Stimulated activated naive CD8-positive, alpha-beta T cell treated with anti-CD3 and anti-CD28 coated beads, Interleukin-15, Interleukin-2, amounts not matched to agents 100 ng/mL and 50 ng/mL, for 24 hours (primary cell): ENCODE data around the gene HTT.
"Not testable (repeated sequence)": the region's sequence is repeated elsewhere in the genome, so short reads cannot be mapped to it uniquely, and the experiment has no call there.

ENCODE experiments used
- H3K27ac Mint-ChIP-seq: one replicate; pipeline ENCODE4 v1.8.0; 2021; ENCODE audit warnings: mild to moderate bottlenecking, mixed read lengths
- H3K27me3 Mint-ChIP-seq: one replicate; pipeline ENCODE4 v1.8.0; 2021; ENCODE audit warnings: mixed read lengths
- H3K36me3 Mint-ChIP-seq: one replicate; pipeline ENCODE4 v1.8.0; 2021; ENCODE audit warnings: low read depth, mixed read lengths
- H3K4me1 Mint-ChIP-seq: one replicate; pipeline ENCODE4 v1.8.0; 2021; ENCODE audit warnings: low read depth, mixed read lengths
- H3K4me3 Mint-ChIP-seq: one replicate; pipeline ENCODE4 v1.8.0; 2021; ENCODE audit warnings: mild to moderate bottlenecking, mixed read lengths
- H3K9me3 Mint-ChIP-seq: one replicate; pipeline ENCODE4 v1.8.0; 2021; ENCODE audit warnings: mixed read lengths

Gene HTT

DNA sequence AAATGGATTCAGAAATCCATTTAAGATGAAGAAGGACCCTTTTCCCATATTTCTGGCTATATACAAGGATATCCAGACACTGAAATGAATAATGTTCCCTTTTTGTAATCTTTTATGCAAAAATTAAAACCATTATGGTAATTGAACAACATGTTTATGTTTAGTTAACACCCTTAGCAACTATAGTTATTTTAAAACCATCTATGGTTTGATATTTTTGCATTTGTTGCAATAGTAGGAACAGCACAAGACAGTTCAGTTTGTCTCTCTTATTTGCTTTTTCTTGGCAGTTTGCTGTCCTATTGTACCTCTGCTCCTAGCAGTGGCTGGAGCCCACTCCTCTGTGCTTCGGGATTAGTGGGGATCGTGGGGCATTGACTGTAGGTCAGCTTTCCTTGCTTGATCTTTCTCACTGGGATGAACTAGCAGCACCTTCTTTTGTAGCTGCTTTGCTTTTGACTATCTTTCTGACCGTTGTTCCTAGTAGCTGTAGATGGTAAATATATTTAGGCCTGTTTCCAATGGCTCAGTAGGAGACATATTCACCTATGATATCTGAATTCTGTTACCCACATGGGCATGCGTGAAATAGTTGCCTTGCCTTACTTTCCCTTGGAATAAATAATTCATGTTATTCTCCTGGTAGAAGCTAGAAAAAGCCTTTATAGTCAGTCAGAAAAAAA, 12.8 kb downstream of the HTT start:
- Mint-ChIP-seq H3K36me3 (peaks cover 47% of the 10 kb centered on the region), H3K4me3 (no peak overlapping the region), H3K27ac (no peak overlapping the region), H3K9me3 (no peaks in the 10 kb centered on the region), H3K27me3 (no peaks in the 10 kb centered on the region), H3K4me1 (peaks cover 58% of the 10 kb centered on the region)

DNA sequence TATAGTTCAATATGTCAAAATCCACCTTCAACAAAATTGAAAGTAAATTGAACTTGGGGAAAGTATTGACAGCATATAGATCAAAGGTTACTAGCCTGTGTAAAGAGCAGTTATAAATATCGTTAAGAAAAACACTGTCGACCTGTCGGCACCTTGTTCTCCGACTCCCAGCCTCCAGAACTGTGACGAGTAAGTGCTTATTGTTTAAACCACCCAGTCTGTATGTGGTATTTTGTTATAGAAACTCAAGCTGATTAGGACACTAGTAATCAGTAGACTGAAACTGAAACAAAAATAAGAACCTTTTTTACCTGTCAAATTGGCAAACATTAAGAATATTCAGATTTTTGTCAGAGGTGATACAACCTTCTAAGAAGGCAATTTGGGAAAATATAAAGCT, 17.0 kb downstream of the HTT start:
- no peak overlapping the region for H3K27ac Mint-ChIP-seq
- H3K9me3 Mint-ChIP-seq, result no peaks in the 10 kb centered on the region
- H3K4me1 Mint-ChIP-seq, result peaks cover 19% of the 10 kb centered on the region
- no peak overlapping the region for H3K4me3 Mint-ChIP-seq
- H3K27me3 Mint-ChIP-seq, result no peaks in the 10 kb centered on the region
- H3K36me3 Mint-ChIP-seq, result peaks cover 64% of the 10 kb centered on the region

- not testable (repeated sequence) for H3K9me3 Mint-ChIP-seq, H3K27ac Mint-ChIP-seq, H3K27me3 Mint-ChIP-seq, H3K4me3 Mint-ChIP-seq
- H3K4me1 Mint-ChIP-seq, result peaks cover 11% of the 10 kb centered on the region
- peaks cover 47% of the 10 kb centered on the region for H3K36me3 Mint-ChIP-seq
These were observed 20.2 kb downstream of the HTT start for GRCh38 chr4:3094701-3095100.

DNA sequence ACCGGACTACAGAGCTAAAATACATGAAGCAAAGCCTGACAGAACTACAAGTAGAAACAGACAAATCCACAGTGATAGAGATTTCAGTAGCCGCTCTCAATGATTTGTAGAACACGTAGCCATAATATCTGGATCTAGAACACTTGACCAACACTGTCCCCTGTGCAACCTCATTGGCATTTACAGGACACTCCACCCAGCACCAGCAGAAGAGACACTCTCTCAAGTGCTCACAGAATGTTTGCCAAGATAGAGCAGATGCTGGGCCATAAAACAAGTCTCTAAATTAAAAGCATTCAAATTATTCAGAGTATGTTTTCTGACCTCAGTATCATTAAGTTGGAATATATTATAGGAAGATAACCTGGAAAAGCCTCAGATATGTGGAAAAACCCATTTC, 21.7 kb downstream of the HTT start:
- Mint-ChIP-seq H3K27me3 (no peaks in the 10 kb centered on the region), H3K4me1 (peaks cover 6% of the 10 kb centered on the region), H3K4me3 (no peak overlapping the region), H3K27ac (no peak overlapping the region), H3K36me3 (peaks cover 48% of the 10 kb centered on the region), H3K9me3 (no peaks in the 10 kb centered on the region)

- Mint-ChIP-seq H3K27ac (no peak overlapping the region), H3K27me3 (no peaks in the 10 kb centered on the region), H3K36me3 (peaks cover 49% of the 10 kb centered on the region), H3K4me3 (no peak overlapping the region), H3K4me1 (no peaks in the 10 kb centered on the region), H3K9me3 (no peaks in the 10 kb centered on the region)
These were observed 23.9 kb downstream of the HTT start for GRCh38 chr4:3098346-3098745.

GRCh38 chr4:3106339-3107186, 32.1 kb downstream of the HTT start:
- Mint-ChIP-seq H3K4me1 (peaks cover 16% of the 10 kb centered on the region), H3K27ac (peak overlapping the region; percentile 53), H3K4me3 (no peak overlapping the region), H3K9me3 (no peaks in the 10 kb centered on the region), H3K36me3 (peaks cover 48% of the 10 kb centered on the region), H3K27me3 (no peaks in the 10 kb centered on the region)

- peaks cover 49% of the 10 kb centered on the region for H3K36me3 Mint-ChIP-seq
- no peaks in the 10 kb centered on the region for H3K27me3 Mint-ChIP-seq
- no peaks in the 10 kb centered on the region for H3K9me3 Mint-ChIP-seq
- H3K4me1 Mint-ChIP-seq, result peaks cover 16% of the 10 kb centered on the region
- no peak overlapping the region for H3K4me3 Mint-ChIP-seq
- H3K27ac Mint-ChIP-seq, result no peak overlapping the region
These were observed 32.8 kb downstream of the HTT start for GRCh38 chr4:3107271-3107670.

- Mint-ChIP-seq H3K36me3 (peaks cover 50% of the 10 kb centered on the region), H3K4me1 (peaks cover 16% of the 10 kb centered on the region), H3K4me3 (no peak overlapping the region), H3K27me3 (no peaks in the 10 kb centered on the region), H3K27ac (no peak overlapping the region), H3K9me3 (no peaks in the 10 kb centered on the region)
These were observed 33.2 kb downstream of the HTT start for GRCh38 chr4:3107691-3108121.

DNA sequence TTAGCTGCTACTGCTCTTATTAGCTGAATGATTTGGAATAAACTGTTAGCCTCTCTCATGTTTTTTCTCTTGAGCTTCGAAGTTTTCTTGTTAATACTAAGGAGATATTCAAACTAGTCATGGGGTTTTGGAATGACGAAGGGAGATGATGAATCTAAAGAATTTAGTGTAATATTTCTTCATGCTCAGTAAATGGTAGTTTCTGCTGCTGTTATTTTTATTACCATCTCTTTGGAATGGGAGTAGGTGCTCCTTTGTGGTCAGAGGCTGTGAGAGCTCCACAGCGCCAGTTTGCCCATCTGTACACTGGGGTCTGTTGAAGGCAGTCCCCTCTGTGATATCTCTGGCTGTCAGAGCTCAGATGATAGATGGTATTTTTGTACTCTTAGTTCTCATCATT, 33.7 kb downstream of the HTT start:
- Mint-ChIP-seq H3K4me1 (peaks cover 16% of the 10 kb centered on the region), H3K36me3 (peaks cover 47% of the 10 kb centered on the region), H3K9me3 (no peaks in the 10 kb centered on the region), H3K27me3 (no peaks in the 10 kb centered on the region), H3K27ac (no peak overlapping the region), H3K4me3 (no peak overlapping the region)

GRCh38 chr4:3111461-3111860, 37.0 kb downstream of the HTT start:
- no peaks in the 10 kb centered on the region for H3K27me3 Mint-ChIP-seq
- peaks cover 72% of the 10 kb centered on the region for H3K36me3 Mint-ChIP-seq
- H3K4me3 Mint-ChIP-seq, result no peak overlapping the region
- H3K4me1 Mint-ChIP-seq, result peaks cover 4% of the 10 kb centered on the region
- H3K9me3 Mint-ChIP-seq, result no peaks in the 10 kb centered on the region
- no peak overlapping the region for H3K27ac Mint-ChIP-seq

GRCh38 chr4:3112201-3112600, 37.7 kb downstream of the HTT start:
- H3K27me3 Mint-ChIP-seq, result no peaks in the 10 kb centered on the region
- H3K36me3 Mint-ChIP-seq, result peaks cover 79% of the 10 kb centered on the region
- no peak overlapping the region for H3K27ac Mint-ChIP-seq
- H3K4me3 Mint-ChIP-seq, result no peak overlapping the region
- H3K4me1 Mint-ChIP-seq, result no peaks in the 10 kb centered on the region
- no peaks in the 10 kb centered on the region for H3K9me3 Mint-ChIP-seq

DNA sequence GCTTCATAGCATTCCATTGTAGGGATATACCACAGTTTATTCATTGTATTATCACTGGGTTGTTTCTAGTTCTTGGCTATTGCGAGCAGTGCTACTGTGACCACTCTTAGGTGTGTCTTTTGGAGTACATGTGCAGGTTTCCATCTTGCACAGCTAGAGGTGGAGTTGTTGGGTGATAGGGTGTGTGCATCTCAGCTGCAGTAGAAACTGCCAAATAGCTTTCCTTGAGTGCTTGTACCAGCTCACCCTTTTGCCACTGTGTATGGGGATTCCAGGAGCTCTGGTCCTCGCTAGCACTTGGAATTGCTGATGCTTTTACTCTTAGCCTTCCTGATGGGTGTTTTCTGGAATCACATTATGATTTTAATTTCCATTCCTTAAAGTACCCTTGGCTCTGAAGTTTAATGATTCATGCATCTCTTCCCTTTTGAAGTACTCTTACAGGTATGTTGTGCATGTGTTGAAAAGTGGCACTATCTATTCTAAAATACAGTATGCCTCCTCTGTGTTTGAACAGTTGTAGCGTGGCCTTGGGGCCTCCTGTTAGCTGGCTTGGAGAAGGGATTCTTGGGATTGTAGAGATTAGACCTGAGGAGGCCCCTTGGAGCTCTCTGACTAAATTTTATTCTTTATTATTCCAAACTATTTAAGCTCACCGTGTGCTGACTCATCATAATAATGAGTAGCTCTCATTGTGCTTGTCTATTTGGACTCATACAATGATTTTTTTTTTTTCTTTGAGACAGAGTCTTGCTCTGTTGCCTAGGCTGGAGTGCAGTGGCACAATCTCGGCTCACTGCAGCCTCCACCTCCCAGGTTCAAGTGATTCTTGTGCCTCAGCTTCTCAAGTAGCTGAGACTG, 38.4 kb downstream of the HTT start:
- Mint-ChIP-seq H3K27me3 (no peaks in the 10 kb centered on the region), H3K27ac (no peak overlapping the region), H3K4me3 (no peak overlapping the region), H3K9me3 (no peaks in the 10 kb centered on the region), H3K36me3 (peaks cover 79% of the 10 kb centered on the region), H3K4me1 (no peaks in the 10 kb centered on the region)

DNA sequence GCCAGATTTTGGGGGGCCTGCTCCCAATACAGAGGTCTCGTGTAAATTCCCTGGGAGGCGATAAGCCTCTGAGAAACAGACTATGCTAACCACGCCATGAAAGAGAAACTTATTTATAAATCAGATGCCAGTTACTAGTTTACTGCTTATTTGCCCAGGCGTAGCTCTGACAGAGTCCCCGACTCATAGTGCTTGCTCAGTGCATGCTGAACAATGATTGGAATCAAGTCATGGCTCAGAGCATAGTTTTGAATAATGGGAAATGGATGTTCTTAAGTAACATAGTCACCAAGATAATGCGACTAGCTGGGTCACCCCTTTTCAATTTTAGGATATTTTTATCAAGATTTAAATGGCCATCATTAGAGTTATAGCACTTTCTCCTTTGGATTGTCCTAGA, 39.9 kb downstream of the HTT start:
- Mint-ChIP-seq H3K27ac (no peak overlapping the region), H3K27me3 (no peaks in the 10 kb centered on the region), H3K4me1 (no peaks in the 10 kb centered on the region), H3K4me3 (no peak overlapping the region), H3K36me3 (peaks cover 83% of the 10 kb centered on the region), H3K9me3 (no peaks in the 10 kb centered on the region)

- Mint-ChIP-seq H3K9me3 (no peaks in the 10 kb centered on the region), H3K36me3 (peaks cover 76% of the 10 kb centered on the region), H3K4me1 (no peaks in the 10 kb centered on the region), H3K27me3 (no peaks in the 10 kb centered on the region), H3K27ac (no peak overlapping the region), H3K4me3 (no peak overlapping the region)
These were observed 41.3 kb downstream of the HTT start for GRCh38 chr4:3115637-3116270.
